H1 (cell line): Measurements from ENCODE around the gene MED1. TPM values are rescaled to one million over a fixed set of nuclear protein-coding genes. Genes with fewer than 3 reads are reported as not detected.

Source experiments
- CTCF ChIA-PET: fragments of 300-600 bp; sonication (Branson Sonifier 250); formaldehyde crosslinking; loops from one replicate; lab custom pipeline; 2021; ENCODE audit not compliant: partially characterized antibody; lab: Charles Lee
- POLR2A ChIA-PET: fragments of 300-600 bp; sonication (Branson Sonifier 250); formaldehyde crosslinking; loops from one replicate; lab custom pipeline; 2021; ENCODE audit warnings: inconsistent platforms; ENCODE audit not compliant: partially characterized antibody; lab: Charles Lee
- DNase-seq, 2 experiments: peaks; one replicate each; pipeline versions ENCODE4 v3.0.0 to v3.0.0-alpha.2; 2010 to 2022; ENCODE audit warnings: low spot score in 2 of 2, low read depth in 1 of 2, mixed read lengths in 1 of 2
- FAIRE-seq: peaks from 2 replicates; lab custom pipeline; 2011; peaks lifted over from hg19 to GRCh38; lab: Jason Lieb, UNC
- H2AFZ ChIP-seq: 2 replicates; pipeline ENCODE4 v1.8.1; 2012; ENCODE audit warnings: low read length, inconsistent platforms
- H2AK5ac ChIP-seq: 2 replicates; pipeline ENCODE4 v1.6.1; 2013; ENCODE audit warnings: low read depth, low read length
- H2BK120ac ChIP-seq: replicated peaks from 2 replicates; pipeline ENCODE3; 2013; ENCODE audit warnings: low read depth, low read length, inconsistent platforms
- H2BK12ac ChIP-seq: 2 replicates; pipeline ENCODE4 v1.6.1; 2013; ENCODE audit warnings: low read depth, low read length
- H2BK15ac ChIP-seq: 2 replicates; pipeline ENCODE4 v1.6.1; 2013; ENCODE audit warnings: low read length
- H2BK20ac ChIP-seq: 2 replicates; pipeline ENCODE4 v1.6.1; 2013; ENCODE audit warnings: low read length
- H2BK5ac ChIP-seq: 2 replicates; pipeline ENCODE4 v1.6.1; 2013; ENCODE audit warnings: low read depth, low read length
- H3K14ac ChIP-seq: 2 replicates; pipeline ENCODE4 v1.6.1; 2013; ENCODE audit warnings: inconsistent platforms; ENCODE audit not compliant: insufficient read length
- H3K18ac ChIP-seq: 2 replicates; pipeline ENCODE4 v1.6.1; 2013; ENCODE audit warnings: low read length; ENCODE audit errors: extremely low read depth
- H3K23ac ChIP-seq: 2 replicates; pipeline ENCODE4 v1.6.1; 2013; ENCODE audit warnings: inconsistent platforms; ENCODE audit not compliant: insufficient read length
- H3K23me2 ChIP-seq: 2 replicates; pipeline ENCODE4 v1.6.1; 2013; ENCODE audit warnings: low read depth, low read length
- H3K27ac ChIP-seq: 2 replicates; pipeline ENCODE4 v1.6.1; 2011; ENCODE audit warnings: low read depth, low read length, inconsistent platforms
- H3K27me3 ChIP-seq, 4 experiments: replicated peaks in 1 of 4; 1 replicate in 1 of 4; 2 replicates in 3 of 4; pipeline versions ENCODE4 v1.6.1 to v1.8.1; 2011 to 2013; ENCODE audit warnings: low read length in 3 of 4, mild to moderate bottlenecking in 3 of 4, inconsistent platforms in 2 of 4, mixed read lengths in 2 of 4, moderate library complexity in 1 of 4; ENCODE audit not compliant: control insufficient read depth in 3 of 4, insufficient read depth in 3 of 4; ENCODE audit errors: extremely low read depth in 1 of 4
- H3K36me3 ChIP-seq, 4 experiments: 2 replicates each; pipeline versions ENCODE4 v1.6.1 to v1.8.1; 2011 to 2013; ENCODE audit warnings: mild to moderate bottlenecking in 4 of 4, low read length in 3 of 4, moderate library complexity in 2 of 4, control low read depth in 1 of 4, inconsistent platforms in 1 of 4; ENCODE audit not compliant: insufficient read depth in 4 of 4, control insufficient read depth in 2 of 4
- H3K4ac ChIP-seq: replicated peaks from 2 replicates; pipeline ENCODE3; 2013; ENCODE audit warnings: low read length, low read depth, mixed read lengths, inconsistent platforms; ENCODE audit not compliant: insufficient read length
- H3K4me1 ChIP-seq, 4 experiments: replicated peaks in 1 of 4; 1 replicate in 1 of 4; 2 replicates in 3 of 4; pipeline versions ENCODE4 v1.6.1 to v1.8.1; 2011 to 2013; ENCODE audit warnings: low read length in 3 of 4, inconsistent platforms in 2 of 4, mixed read lengths in 1 of 4; ENCODE audit not compliant: insufficient read depth in 4 of 4, control insufficient read depth in 3 of 4
- H3K4me2 ChIP-seq, 2 experiments: 2 replicates each; pipeline versions ENCODE4 v1.6.1 to v1.8.1; 2011 to 2013; ENCODE audit warnings: low read depth in 2 of 2, low read length in 2 of 2, control low read depth in 1 of 2, inconsistent platforms in 1 of 2, mild to moderate bottlenecking in 1 of 2; ENCODE audit not compliant: insufficient read depth in 1 of 2
- H3K4me3 ChIP-seq, 4 experiments: fragments of 200-600, 300-600 bp in 1 of 4; sonication (generic), shearing (Covaris generic), sonication (Bioruptor Twin) in 1 of 4; 2 replicates each; pipeline versions ENCODE4 v1.5.1 to v1.8.1; 2011 to 2016; ENCODE audit warnings: low read length in 4 of 4, low read depth in 3 of 4, control low read depth in 2 of 4, inconsistent platforms in 2 of 4, mild to moderate bottlenecking in 2 of 4, mixed read lengths in 1 of 4, moderate library complexity in 1 of 4; ENCODE audit not compliant: insufficient read depth in 2 of 4; ENCODE audit errors: extremely low read depth in 1 of 4
- H3K56ac ChIP-seq: replicated peaks from 2 replicates; pipeline ENCODE3; 2013; ENCODE audit warnings: low read depth, mild to moderate bottlenecking, mixed read lengths, low read length, inconsistent platforms; ENCODE audit not compliant: insufficient read length
- H3K79me1 ChIP-seq: 2 replicates; pipeline ENCODE4 v1.6.1; 2013; ENCODE audit warnings: low read depth, low read length, control low read depth
- H3K79me2 ChIP-seq, 2 experiments: 2 replicates each; pipeline versions ENCODE4 v1.6.1 to v1.8.1; 2012 to 2013; ENCODE audit warnings: low read length in 2 of 2, mild to moderate bottlenecking in 2 of 2, inconsistent platforms in 1 of 2; ENCODE audit not compliant: insufficient read depth in 2 of 2, control insufficient read depth in 1 of 2
- H3K9ac ChIP-seq, 4 experiments: replicated peaks in 1 of 4; 1 replicate in 1 of 4; 2 replicates in 3 of 4; pipeline versions ENCODE4 v1.6.1 to v1.8.1; 2011 to 2013; ENCODE audit warnings: low read depth in 3 of 4, low read length in 3 of 4, control low read depth in 2 of 4, mild to moderate bottlenecking in 2 of 4, moderate library complexity in 2 of 4, inconsistent platforms in 1 of 4; ENCODE audit errors: extremely low read depth in 1 of 4
- H3K9me3 ChIP-seq, 2 experiments: 2 replicates each; pipeline versions ENCODE4 v1.6.1 to v1.8.1; 2012 to 2013; ENCODE audit warnings: mild to moderate bottlenecking in 2 of 2, moderate library complexity in 2 of 2, control low read depth in 1 of 2, inconsistent platforms in 1 of 2, low read depth in 1 of 2, low read length in 1 of 2, mixed read lengths in 1 of 2; ENCODE audit not compliant: insufficient read depth in 2 of 2
- H4K20me1 ChIP-seq, 2 experiments: replicated peaks in 1 of 2; 2 replicates each; pipeline versions ENCODE3 to v1.8.1; 2011 to 2013; ENCODE audit warnings: inconsistent platforms in 2 of 2, low read length in 2 of 2, mild to moderate bottlenecking in 1 of 2; ENCODE audit not compliant: insufficient read depth in 2 of 2, control insufficient read depth in 1 of 2
- H4K5ac ChIP-seq: 2 replicates; pipeline ENCODE4 v1.6.1; 2013; ENCODE audit warnings: low read length, low read depth, mixed read lengths, inconsistent platforms; ENCODE audit not compliant: insufficient read length
- H4K8ac ChIP-seq: 2 replicates; pipeline ENCODE4 v1.8.0; 2013; ENCODE audit warnings: mild to moderate bottlenecking, moderate library complexity, low read length, inconsistent platforms; ENCODE audit not compliant: insufficient read depth; ENCODE audit errors: extremely low read depth
- H4K91ac ChIP-seq: replicated peaks from 2 replicates; pipeline ENCODE3; 2013; ENCODE audit warnings: low read length, mixed read lengths, inconsistent platforms; ENCODE audit not compliant: insufficient read length
- BCL11A ChIP-seq, 2 experiments: IDR thresholded peaks; one replicate each; pipeline ENCODE4 v1.6.1; 2011; ENCODE audit warnings: low read depth in 2 of 2, low read length in 2 of 2, mild to moderate bottlenecking in 2 of 2
- EGR1 ChIP-seq: IDR thresholded peaks from 2 replicates; pipeline ENCODE4 v1.6.1; 2011; ENCODE audit warnings: low read depth, low read length, borderline replicate concordance
- GABPA ChIP-seq: IDR thresholded peaks from 2 replicates; pipeline ENCODE4 v1.6.1; 2011; ENCODE audit warnings: mild to moderate bottlenecking, low read length, moderate library complexity, borderline replicate concordance; ENCODE audit not compliant: insufficient read depth
- JUND ChIP-seq: IDR thresholded peaks from 2 replicates; pipeline ENCODE4 v1.6.1; 2011; ENCODE audit warnings: mild to moderate bottlenecking, improper control_type of control experiment, low read length
- KDM5A ChIP-seq: fragments of 200-600 bp; IDR thresholded peaks from 2 replicates; pipeline ENCODE4 v1.7.1; 2012; ENCODE audit warnings: mild to moderate bottlenecking, low read length, inconsistent platforms, mixed read lengths
- RFX5 ChIP-seq: IDR thresholded peaks from 2 replicates; pipeline ENCODE4 v1.6.1; 2011; ENCODE audit warnings: low read depth, low read length, improper control_type of control experiment, borderline replicate concordance
- SIN3A ChIP-seq, 2 experiments: IDR thresholded peaks in 1 of 2; conservative IDR thresholded peaks in 1 of 2; 2 replicates each; pipeline ENCODE4 v1.6.1; 2011 to 2012; ENCODE audit warnings: low read length in 2 of 2, improper control_type of control experiment in 1 of 2, low read depth in 1 of 2, mild to moderate bottlenecking in 1 of 2
- SIRT6 ChIP-seq: IDR thresholded peaks from one replicate; pipeline ENCODE4 v1.7.1; 2012; ENCODE audit warnings: low read length, inconsistent platforms
- SP2 ChIP-seq: IDR thresholded peaks from 2 replicates; pipeline ENCODE4 v1.6.1; 2012; ENCODE audit warnings: mild to moderate bottlenecking, low read length, inconsistent platforms
- SP4 ChIP-seq: IDR thresholded peaks from 2 replicates; pipeline ENCODE4 v1.6.1; 2012; ENCODE audit warnings: low read length, inconsistent platforms
- TAF7 ChIP-seq: optimal IDR thresholded peaks from 2 replicates; pipeline ENCODE3; 2011; ENCODE audit warnings: low read depth, mild to moderate bottlenecking, inconsistent platforms, low read length, moderate library complexity, borderline replicate concordance
- YY1 ChIP-seq: IDR thresholded peaks from 2 replicates; pipeline ENCODE4 v1.6.1; 2011; ENCODE audit warnings: low read depth, mild to moderate bottlenecking, low read length
- WGBS, 2 experiments: shearing (Covaris generic) in 1 of 2; methylation state at CpG; one replicate each; pipeline versions ENCODE4 v1.1.6 to v1.1.7; 2013 to 2015; ENCODE audit warnings: low lambda C conversion rate in 2 of 2, mixed read lengths in 2 of 2, inconsistent platforms in 1 of 2, low coverage in 1 of 2, missing lambda C conversion rate in 1 of 2; ENCODE audit not compliant: insufficient replicate concordance in 2 of 2, insufficient coverage in 1 of 2, insufficient read length in 1 of 2; ENCODE audit errors: extremely low coverage in 1 of 2, missing lambda C conversion rate in 1 of 2; 5-methylcytosine and 5-hydroxymethylcytosine counted together
- polyA plus RNA-seq, 7 experiments: library from polyadenylated mRNA; depleted of rRNA in 3 of 7; stranded (reverse) in 5 of 7; unstranded in 2 of 7; fragments of >200 nt in 5 of 7; fragments of 200-250 nt in 2 of 7; gene quantifications; 1 replicate in 5 of 7; 2 replicates in 1 of 7; 4 replicates in 1 of 7; pipeline versions ENCODE4 v1.2.1 to v1.2.3, GENCODE V29; 2011 to 2013; ENCODE audit warnings: missing spikeins in 2 of 7, mixed read lengths in 2 of 7
- total RNA-seq: library from RNA; stranded (reverse); fragmentation: NEBNext Ultra II Directional; extraction: Animal tissue kit (Norgen Biotek cat#: 25700); gene quantifications from 2 replicates; pipeline ENCODE4 v1.2.1, GENCODE V29; 2021

Gene MED1
- total and polyA plus RNA-seq, 2 of the 8 experiments (the other 6 are each of a cell fraction or from before 2014, with no cell fraction given), result 24.7 to 56.5 TPM

GRCh38 chr17:39401412-39402243, 49.4 kb downstream of the MED1 start, which contains the start of gene FBXL20:
Gene FBXL20, minus strand, starts transcription at chr17:39401626. Its CDS starts 224 bp downstream, at chr17:39401402.
- no peak within 1 kb of the TSS for H3K56ac ChIP-seq
- H4K8ac ChIP-seq, result peak within 1 kb of the TSS; percentile 94; the same call in 1 of the 2 replicates
- H3K9me3 ChIP-seq, result no peaks in the 10 kb centered on the region
- H3K79me1 ChIP-seq, result peaks cover 3% of the 10 kb centered on the region; the same call in 1 of the 2 replicates
- H3K27ac ChIP-seq, result peak within 1 kb of the TSS; percentile 79; the same call in 1 of the 2 replicates
- H4K20me1 ChIP-seq, result peaks cover 2 to 4% of the 10 kb centered on the region in 2 experiments
- peak within 1 kb of the TSS; percentile 87 to 95 (median 90) for H3K9ac ChIP-seq
- H3K14ac ChIP-seq, result no peak within 1 kb of the TSS
- H3K4me1 ChIP-seq, result no peaks in the 10 kb centered on the region
- no peaks in the 10 kb centered on the region for H3K27me3 ChIP-seq
- DNase-seq (peak; percentile 62 to 91), FAIRE-seq (no peak)
- WGBS, 2 experiments, result 1% methylated on average over 49 of the region's 86 CpGs; no CpG with 5 or more reads in 1 of the 2 experiments
- no peak within 1 kb of the TSS for H2AK5ac ChIP-seq
- peaks cover 0 to 7% (median 1%) of the 10 kb centered on the region in 4 experiments; a peak in 2 of 8 replicates for H3K36me3 ChIP-seq
- H2BK120ac ChIP-seq, result no peak within 1 kb of the TSS
- no peak within 1 kb of the TSS for H2BK15ac ChIP-seq
- H2AFZ ChIP-seq, result peak within 1 kb of the TSS; percentile 90
- no peak within 1 kb of the TSS for H2BK12ac ChIP-seq
- H3K23ac ChIP-seq, result no peak within 1 kb of the TSS
- H4K5ac ChIP-seq, result peak within 1 kb of the TSS; percentile 93
- H3K4ac ChIP-seq, result no peak within 1 kb of the TSS
- H3K4me3 ChIP-seq, result peak within 1 kb of the TSS; percentile 81 to 91 (median 86)
- CTCF ChIA-PET, result interaction anchor here (1.2 to 1.6 kb wide), 3 partner anchors 10 to 131 kb away, joined by 3 to 5 read pairs (median 5); no protein-coding TSS in a partner anchor
- peak within 1 kb of the TSS; percentile 97 for H3K18ac ChIP-seq
- no peak within 1 kb of the TSS for H2BK20ac ChIP-seq
- H2BK5ac ChIP-seq, result peak within 1 kb of the TSS; percentile 78
- peak within 1 kb of the TSS; percentile 94 to 96 for H3K4me2 ChIP-seq
- peaks cover 8% of the 10 kb centered on the region; the same call in 1 of the 2 replicates for H3K23me2 ChIP-seq
- no peak within 1 kb of the TSS for H4K91ac ChIP-seq
- POLR2A ChIA-PET, result interaction anchor here (0.6 to 3.6 kb wide), 14 partner anchors 10 to 389 kb away, joined by 3 to 20 read pairs (median 3); partner anchors contain the start of genes CDK12, MED1 and RPL19
- H3K79me2 ChIP-seq, result peaks cover 0 to 32% of the 10 kb centered on the region in 2 experiments; a peak in 3 of 4 replicates
- TF ChIP-seq BCL11A (IDR thresholded peaks at IDR 0.05; ENCODE audit: low read depth in 2 of 2, low read length in 2 of 2) (no peak), SIN3A (conservative IDR thresholded peaks at IDR 0.05 in 1 of 2, IDR thresholded peaks at IDR 0.05 in 1 of 2; ENCODE audit: low read depth in 1 of 2, low read length in 2 of 2) (no peak; a peak in 3 of 4 replicates), SP4 (no peak), EGR1 (no peak), TAF7 (peak; percentile 63), GABPA (no peak), YY1 (no peak), SP2 (no peak), SIRT6 (no peak), RFX5 (no peak), JUND (no peak), KDM5A (no peak)
